ENCODE results near the gene PDE10A.

DNA sequence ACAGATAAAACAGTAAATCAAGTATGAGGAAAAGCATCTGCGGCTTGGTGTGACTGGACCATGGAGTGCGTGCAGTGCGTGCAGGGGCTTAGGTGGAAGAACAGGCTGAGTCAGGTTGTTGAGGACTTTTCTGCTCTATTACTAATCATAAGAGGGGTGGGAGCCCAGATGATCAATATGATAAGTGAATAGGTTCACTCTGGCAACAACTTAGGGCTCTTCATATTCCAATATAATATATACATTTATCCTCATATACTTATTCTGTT lies 56.4 kb downstream of the PDE10A start:
- TF ChIP-seq, protein P1, sequence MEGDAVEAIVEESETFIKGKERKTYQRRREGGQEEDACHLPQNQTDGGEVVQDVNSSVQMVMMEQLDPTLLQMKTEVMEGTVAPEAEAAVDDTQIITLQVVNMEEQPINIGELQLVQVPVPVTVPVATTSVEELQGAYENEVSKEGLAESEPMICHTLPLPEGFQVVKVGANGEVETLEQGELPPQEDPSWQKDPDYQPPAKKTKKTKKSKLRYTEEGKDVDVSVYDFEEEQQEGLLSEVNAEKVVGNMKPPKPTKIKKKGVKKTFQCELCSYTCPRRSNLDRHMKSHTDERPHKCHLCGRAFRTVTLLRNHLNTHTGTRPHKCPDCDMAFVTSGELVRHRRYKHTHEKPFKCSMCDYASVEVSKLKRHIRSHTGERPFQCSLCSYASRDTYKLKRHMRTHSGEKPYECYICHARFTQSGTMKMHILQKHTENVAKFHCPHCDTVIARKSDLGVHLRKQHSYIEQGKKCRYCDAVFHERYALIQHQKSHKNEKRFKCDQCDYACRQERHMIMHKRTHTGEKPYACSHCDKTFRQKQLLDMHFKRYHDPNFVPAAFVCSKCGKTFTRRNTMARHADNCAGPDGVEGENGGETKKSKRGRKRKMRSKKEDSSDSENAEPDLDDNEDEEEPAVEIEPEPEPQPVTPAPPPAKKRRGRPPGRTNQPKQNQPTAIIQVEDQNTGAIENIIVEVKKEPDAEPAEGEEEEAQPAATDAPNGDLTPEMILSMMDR (IDR thresholded peaks at IDR 0.05; ENCODE audit: insufficient read depth, low read length) = no peak
- TF ChIP-seq GABPA (IDR thresholded peaks at IDR 0.05; ENCODE audit: low read depth) = no peak
- TF ChIP-seq, protein P2, sequence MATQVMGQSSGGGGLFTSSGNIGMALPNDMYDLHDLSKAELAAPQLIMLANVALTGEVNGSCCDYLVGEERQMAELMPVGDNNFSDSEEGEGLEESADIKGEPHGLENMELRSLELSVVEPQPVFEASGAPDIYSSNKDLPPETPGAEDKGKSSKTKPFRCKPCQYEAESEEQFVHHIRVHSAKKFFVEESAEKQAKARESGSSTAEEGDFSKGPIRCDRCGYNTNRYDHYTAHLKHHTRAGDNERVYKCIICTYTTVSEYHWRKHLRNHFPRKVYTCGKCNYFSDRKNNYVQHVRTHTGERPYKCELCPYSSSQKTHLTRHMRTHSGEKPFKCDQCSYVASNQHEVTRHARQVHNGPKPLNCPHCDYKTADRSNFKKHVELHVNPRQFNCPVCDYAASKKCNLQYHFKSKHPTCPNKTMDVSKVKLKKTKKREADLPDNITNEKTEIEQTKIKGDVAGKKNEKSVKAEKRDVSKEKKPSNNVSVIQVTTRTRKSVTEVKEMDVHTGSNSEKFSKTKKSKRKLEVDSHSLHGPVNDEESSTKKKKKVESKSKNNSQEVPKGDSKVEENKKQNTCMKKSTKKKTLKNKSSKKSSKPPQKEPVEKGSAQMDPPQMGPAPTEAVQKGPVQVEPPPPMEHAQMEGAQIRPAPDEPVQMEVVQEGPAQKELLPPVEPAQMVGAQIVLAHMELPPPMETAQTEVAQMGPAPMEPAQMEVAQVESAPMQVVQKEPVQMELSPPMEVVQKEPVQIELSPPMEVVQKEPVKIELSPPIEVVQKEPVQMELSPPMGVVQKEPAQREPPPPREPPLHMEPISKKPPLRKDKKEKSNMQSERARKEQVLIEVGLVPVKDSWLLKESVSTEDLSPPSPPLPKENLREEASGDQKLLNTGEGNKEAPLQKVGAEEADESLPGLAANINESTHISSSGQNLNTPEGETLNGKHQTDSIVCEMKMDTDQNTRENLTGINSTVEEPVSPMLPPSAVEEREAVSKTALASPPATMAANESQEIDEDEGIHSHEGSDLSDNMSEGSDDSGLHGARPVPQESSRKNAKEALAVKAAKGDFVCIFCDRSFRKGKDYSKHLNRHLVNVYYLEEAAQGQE (IDR thresholded peaks at IDR 0.05; ENCODE audit: insufficient replicate concordance, low read depth) = no peak

Measured in HL-60 (cell line).